Erythroblast (primary cell): Measurements from ENCODE around the gene RTCB.

ENCODE experiments used
- GATA1 ChIP-seq: IDR thresholded peaks from 2 replicates; pipeline ENCODE4 v1.6.1; 2011; ENCODE audit warnings: low read depth, mild to moderate bottlenecking, control low read depth, low read length, moderate library complexity
- POLR2A ChIP-seq: IDR thresholded peaks from 2 replicates; pipeline ENCODE4 v1.6.1; 2011; ENCODE audit warnings: mild to moderate bottlenecking, low read length

- TF ChIP-seq POLR2A = no peak
- no peak for TF ChIP-seq GATA1
Observed at GRCh38 chr22:32409977-32410376, 2.1 kb downstream of the RTCB start.
